Chondrocyte (in vitro differentiated cells): Measurements from ENCODE around the gene NYAP2. TPM values are rescaled to one million over a fixed set of nuclear protein-coding genes. Genes with fewer than 3 reads are reported as not detected.

Experiments
- DNase-seq: peaks from one replicate; pipeline ENCODE4 v3.0.0; 2021; ENCODE audit warnings: mixed read lengths, low spot score
- H3K27ac Mint-ChIP-seq: one replicate; pipeline ENCODE4 v1.8.0; 2021; ENCODE audit warnings: mild to moderate bottlenecking, moderate library complexity, mixed read lengths; ENCODE audit not compliant: unreplicated experiment
- H3K27me3 Mint-ChIP-seq: 2 replicates; pipeline ENCODE4 v1.8.0; 2021; ENCODE audit warnings: low read depth, mixed read lengths
- H3K36me3 Mint-ChIP-seq: 2 replicates; pipeline ENCODE4 v1.8.0; 2021; ENCODE audit warnings: low read depth, mixed read lengths
- H3K4me1 Mint-ChIP-seq: 2 replicates; pipeline ENCODE4 v1.8.0; 2021; ENCODE audit warnings: low read depth, mild to moderate bottlenecking, mixed read lengths
- H3K4me3 Mint-ChIP-seq: one replicate; pipeline ENCODE4 v1.8.0; 2021; ENCODE audit warnings: mild to moderate bottlenecking, moderate library complexity, mixed read lengths; ENCODE audit not compliant: unreplicated experiment
- H3K9me3 Mint-ChIP-seq: 2 replicates; pipeline ENCODE4 v1.8.0; 2021; ENCODE audit warnings: low read depth, mixed read lengths
- CTCF ChIP-seq: fragments of 200-600 bp; sonication (generic); IDR thresholded peaks from 2 replicates; pipeline ENCODE4 v1.5.0; 2021; ENCODE audit warnings: antibody characterized with exemption, mild to moderate bottlenecking, moderate library complexity
- total RNA-seq: library from RNA; stranded (reverse); gene quantifications from 3 replicates; pipeline ENCODE4 v1.2.1, GENCODE V29; 2021

Gene NYAP2
- total RNA-seq, 1 donor from 2014 or later = 0.05 TPM

- H3K4me3 Mint-ChIP-seq = no peak overlapping the region
- no peaks in the 10 kb centered on the region for H3K4me1 Mint-ChIP-seq
- TF ChIP-seq CTCF = no peak
- H3K9me3 Mint-ChIP-seq = no peaks in the 10 kb centered on the region
- DNase-seq = no peak
- no peaks in the 10 kb centered on the region for H3K36me3 Mint-ChIP-seq
- H3K27me3 Mint-ChIP-seq = peaks cover 2% of the 10 kb centered on the region
- no peak overlapping the region for H3K27ac Mint-ChIP-seq
Observed at GRCh38 chr2:225414902-225415301, 15.4 kb downstream of the NYAP2 start.

- TF ChIP-seq CTCF = no peak
- DNase-seq = no peak
- no peak overlapping the region for H3K4me3 Mint-ChIP-seq
- H3K27me3 Mint-ChIP-seq = peaks cover 2% of the 10 kb centered on the region
- H3K36me3 Mint-ChIP-seq = no peaks in the 10 kb centered on the region
- no peaks in the 10 kb centered on the region for H3K9me3 Mint-ChIP-seq
- no peaks in the 10 kb centered on the region for H3K4me1 Mint-ChIP-seq
- no peak overlapping the region for H3K27ac Mint-ChIP-seq
Observed at GRCh38 chr2:225415341-225415740, 15.8 kb downstream of the NYAP2 start.

GRCh38 chr2:225415792-225416191 lies 16.3 kb downstream of the NYAP2 start:
- Mint-ChIP-seq H3K4me1 (no peaks in the 10 kb centered on the region), H3K27me3 (peaks cover 2% of the 10 kb centered on the region), H3K27ac (no peak overlapping the region), H3K36me3 (no peaks in the 10 kb centered on the region), H3K9me3 (no peaks in the 10 kb centered on the region), H3K4me3 (no peak overlapping the region)
- TF ChIP-seq CTCF = no peak
- no peak for DNase-seq

DNA sequence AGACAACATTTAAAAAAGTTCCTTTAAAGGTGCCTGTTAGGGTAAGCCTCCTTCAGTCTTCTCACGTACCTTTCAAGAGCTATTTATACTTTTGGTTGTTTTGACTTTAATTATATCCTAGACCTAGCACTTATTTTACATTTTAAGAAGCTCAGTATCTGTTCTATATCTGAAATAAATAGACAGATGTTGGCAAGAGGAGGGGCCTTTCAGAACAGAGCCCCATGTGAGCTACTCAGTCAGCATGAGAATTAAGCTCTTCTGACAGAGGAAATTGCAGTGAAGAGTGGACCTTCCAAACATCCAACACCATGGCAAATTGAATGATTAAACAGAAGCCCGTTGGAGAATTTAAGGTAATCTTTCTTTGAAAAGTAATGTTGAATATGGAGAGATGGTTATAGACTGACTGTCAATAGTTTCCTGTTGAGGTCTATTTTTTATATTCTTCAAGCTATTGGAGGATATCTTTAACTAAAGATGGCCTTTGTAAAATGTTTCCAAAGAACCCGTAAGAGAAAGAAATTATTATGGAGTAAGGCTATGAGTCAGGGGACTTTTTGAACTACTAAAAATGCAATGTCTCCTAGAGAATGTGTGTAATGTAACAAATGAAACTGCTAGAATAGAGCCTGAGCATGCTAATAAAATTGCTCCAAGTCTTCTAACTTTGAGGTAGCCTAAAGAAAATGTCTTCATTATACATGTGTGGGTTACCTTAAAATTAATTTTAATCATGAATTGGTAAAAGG lies 17.3 kb downstream of the NYAP2 start:
- no peaks in the 10 kb centered on the region for H3K9me3 Mint-ChIP-seq
- TF ChIP-seq CTCF = no peak
- no peak overlapping the region for H3K27ac Mint-ChIP-seq
- H3K4me3 Mint-ChIP-seq = no peak overlapping the region
- H3K4me1 Mint-ChIP-seq = no peaks in the 10 kb centered on the region
- H3K36me3 Mint-ChIP-seq = no peaks in the 10 kb centered on the region
- H3K27me3 Mint-ChIP-seq = peaks cover 2% of the 10 kb centered on the region
- DNase-seq = no peak

- H3K4me1 Mint-ChIP-seq = no peaks in the 10 kb centered on the region
- TF ChIP-seq CTCF = no peak
- no peak overlapping the region for H3K27ac Mint-ChIP-seq
- no peaks in the 10 kb centered on the region for H3K9me3 Mint-ChIP-seq
- H3K36me3 Mint-ChIP-seq = no peaks in the 10 kb centered on the region
- no peak overlapping the region for H3K4me3 Mint-ChIP-seq
- peaks cover 2% of the 10 kb centered on the region for H3K27me3 Mint-ChIP-seq
- no peak for DNase-seq
Observed at GRCh38 chr2:225419033-225419432, 19.5 kb downstream of the NYAP2 start.
